Cardiac fibroblast (primary cell): ENCODE data around the gene PIP4K2C.
"Not testable (repeated sequence)": the region's sequence is repeated elsewhere in the genome, so short reads cannot be mapped to it uniquely, and the experiment has no call there.

Source experiments
- DNase-seq, 2 donors: peaks; one replicate each; pipeline versions ENCODE4 v3.0.0 to v3.0.0-alpha.2; 2010; ENCODE audit warnings: low read depth in 2 of 2
- H3K4me3 ChIP-seq, 2 donors: replicated peaks in 1 of 2; 1 replicate in 1 of 2; 2 replicates in 1 of 2; pipeline ENCODE4 v1.5.1; 2011; ENCODE audit warnings: low read depth in 2 of 2, low read length in 2 of 2, mild to moderate bottlenecking in 2 of 2, moderate library complexity in 1 of 2
- TF ChIP-seq, protein P1 (sequence below): IDR thresholded peaks from one replicate; pipeline ENCODE4 v1.5.1; 2011; ENCODE audit warnings: low read depth, mild to moderate bottlenecking, low read length, inconsistent platforms

Gene PIP4K2C

DNA sequence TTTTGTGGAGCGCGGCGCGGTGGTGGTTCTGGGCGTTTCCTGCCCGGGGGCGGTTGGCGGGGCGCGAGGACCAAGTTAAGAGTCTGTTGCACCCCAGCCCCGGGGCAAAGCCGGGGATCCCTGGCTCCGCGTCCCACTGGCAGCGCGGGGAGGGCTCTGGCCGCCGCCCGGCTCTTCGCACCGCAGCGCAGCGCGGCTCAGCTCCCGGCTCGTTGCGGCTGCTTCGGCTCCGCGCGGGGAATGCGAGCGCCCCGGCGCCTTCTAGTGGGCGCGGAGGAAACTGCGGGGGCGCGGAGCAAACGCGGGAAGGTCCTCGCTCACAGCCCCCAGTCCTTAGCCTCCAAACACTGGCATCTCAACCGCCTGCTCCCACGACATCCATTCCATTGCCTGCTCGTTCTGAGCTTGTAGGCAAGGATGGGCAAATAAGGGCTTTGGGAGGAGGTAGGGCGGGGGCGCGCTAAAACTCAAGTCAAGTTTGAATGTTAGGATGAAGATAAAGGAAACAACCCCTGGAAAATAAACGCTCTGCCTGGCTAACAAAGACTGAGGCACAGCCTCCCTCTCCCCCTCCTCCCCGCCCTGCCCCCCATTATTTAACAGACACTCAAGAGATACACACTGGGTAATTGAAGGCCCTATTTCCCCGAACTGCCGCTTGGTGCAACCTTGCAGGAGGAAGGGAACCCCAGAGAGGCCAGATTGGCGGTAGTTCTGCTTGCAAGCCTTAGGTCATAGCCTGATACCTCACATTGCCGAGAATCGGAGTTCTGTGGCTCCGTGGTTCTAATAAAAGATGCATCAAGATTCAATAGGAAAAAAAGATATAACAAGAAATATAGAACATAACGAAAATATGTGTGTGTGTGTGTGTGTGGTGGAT lies 42.2 kb downstream of the PIP4K2C start, which contains the start of gene B4GALNT1:
TSS of gene B4GALNT1 (minus strand) at position 244 of the 883 bp plus-strand sequence. CDS start 1,069 bp downstream, outside the sequence.
- H3K4me3 ChIP-seq: peak within 1 kb of the TSS; percentile 51 to 59
- DNase-seq: peak; percentile 56 to 61
- TF ChIP-seq, protein P1, sequence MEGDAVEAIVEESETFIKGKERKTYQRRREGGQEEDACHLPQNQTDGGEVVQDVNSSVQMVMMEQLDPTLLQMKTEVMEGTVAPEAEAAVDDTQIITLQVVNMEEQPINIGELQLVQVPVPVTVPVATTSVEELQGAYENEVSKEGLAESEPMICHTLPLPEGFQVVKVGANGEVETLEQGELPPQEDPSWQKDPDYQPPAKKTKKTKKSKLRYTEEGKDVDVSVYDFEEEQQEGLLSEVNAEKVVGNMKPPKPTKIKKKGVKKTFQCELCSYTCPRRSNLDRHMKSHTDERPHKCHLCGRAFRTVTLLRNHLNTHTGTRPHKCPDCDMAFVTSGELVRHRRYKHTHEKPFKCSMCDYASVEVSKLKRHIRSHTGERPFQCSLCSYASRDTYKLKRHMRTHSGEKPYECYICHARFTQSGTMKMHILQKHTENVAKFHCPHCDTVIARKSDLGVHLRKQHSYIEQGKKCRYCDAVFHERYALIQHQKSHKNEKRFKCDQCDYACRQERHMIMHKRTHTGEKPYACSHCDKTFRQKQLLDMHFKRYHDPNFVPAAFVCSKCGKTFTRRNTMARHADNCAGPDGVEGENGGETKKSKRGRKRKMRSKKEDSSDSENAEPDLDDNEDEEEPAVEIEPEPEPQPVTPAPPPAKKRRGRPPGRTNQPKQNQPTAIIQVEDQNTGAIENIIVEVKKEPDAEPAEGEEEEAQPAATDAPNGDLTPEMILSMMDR: peak; percentile 85

DNA sequence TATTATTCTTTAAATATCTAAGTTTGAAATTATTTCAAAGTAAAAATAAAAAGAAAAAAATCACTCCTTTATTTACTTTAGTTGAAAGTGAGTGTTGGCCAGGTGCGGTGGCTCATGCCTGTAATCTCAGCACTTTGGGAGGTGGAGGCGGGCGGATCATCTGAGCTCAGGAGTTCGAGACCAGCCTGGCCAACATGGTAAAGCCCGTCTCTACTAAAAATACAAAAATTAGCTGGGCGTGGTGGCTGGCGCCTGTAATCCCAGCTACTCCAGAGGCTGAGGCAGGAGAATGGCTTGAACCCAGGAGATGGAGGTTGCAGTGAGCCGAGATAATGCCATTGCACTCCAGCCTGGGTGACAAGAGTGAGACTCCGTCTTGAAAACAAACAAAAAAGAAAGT lies 45.7 kb downstream of the PIP4K2C start:
- H3K4me3 ChIP-seq, DNase-seq: not testable (repeated sequence)

DNA sequence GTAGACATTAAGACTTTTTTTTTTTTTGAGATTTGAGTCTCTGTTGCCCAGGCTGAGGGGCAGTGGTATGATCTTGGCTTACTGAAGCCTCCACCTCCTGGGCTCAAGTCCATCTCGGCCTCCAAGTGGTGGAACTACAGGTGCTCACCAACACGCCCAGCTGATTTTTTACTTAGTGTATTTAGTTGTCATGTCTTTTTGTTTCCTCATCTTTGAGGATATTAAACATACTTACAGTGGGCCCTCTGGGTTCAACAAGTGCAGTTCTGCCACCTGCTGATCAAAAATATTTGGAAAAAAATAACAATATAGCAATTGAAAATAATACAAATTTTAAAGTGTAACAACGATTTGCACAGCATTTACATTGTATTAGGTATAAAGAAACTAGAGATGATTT lies 46.4 kb downstream of the PIP4K2C start:
- TF ChIP-seq, protein P1: peak; percentile 4
- no peak overlapping the region for H3K4me3 ChIP-seq
- DNase-seq: no peak

DNA sequence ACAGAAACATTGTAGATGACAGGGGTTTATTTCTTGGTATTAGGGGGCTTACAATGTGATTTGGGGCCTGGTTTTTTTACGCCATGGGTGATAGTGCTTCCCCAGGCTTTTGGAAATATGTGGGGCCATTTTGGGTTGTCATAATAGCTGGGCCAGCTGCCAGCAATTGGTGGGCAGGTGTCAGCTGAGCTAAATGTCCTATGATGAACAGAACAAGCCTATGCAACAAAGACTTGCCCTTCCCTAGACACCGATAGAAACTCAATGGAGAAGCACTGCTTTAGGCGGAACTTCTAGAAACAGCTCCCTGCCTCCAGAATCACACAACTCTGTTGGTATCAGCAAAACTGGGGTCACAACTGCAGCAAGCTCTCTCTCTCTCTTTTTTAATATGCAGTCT lies 47.1 kb downstream of the PIP4K2C start:
- TF ChIP-seq, protein P1: no peak
- DNase-seq: no peak
- no peak overlapping the region for H3K4me3 ChIP-seq

DNA sequence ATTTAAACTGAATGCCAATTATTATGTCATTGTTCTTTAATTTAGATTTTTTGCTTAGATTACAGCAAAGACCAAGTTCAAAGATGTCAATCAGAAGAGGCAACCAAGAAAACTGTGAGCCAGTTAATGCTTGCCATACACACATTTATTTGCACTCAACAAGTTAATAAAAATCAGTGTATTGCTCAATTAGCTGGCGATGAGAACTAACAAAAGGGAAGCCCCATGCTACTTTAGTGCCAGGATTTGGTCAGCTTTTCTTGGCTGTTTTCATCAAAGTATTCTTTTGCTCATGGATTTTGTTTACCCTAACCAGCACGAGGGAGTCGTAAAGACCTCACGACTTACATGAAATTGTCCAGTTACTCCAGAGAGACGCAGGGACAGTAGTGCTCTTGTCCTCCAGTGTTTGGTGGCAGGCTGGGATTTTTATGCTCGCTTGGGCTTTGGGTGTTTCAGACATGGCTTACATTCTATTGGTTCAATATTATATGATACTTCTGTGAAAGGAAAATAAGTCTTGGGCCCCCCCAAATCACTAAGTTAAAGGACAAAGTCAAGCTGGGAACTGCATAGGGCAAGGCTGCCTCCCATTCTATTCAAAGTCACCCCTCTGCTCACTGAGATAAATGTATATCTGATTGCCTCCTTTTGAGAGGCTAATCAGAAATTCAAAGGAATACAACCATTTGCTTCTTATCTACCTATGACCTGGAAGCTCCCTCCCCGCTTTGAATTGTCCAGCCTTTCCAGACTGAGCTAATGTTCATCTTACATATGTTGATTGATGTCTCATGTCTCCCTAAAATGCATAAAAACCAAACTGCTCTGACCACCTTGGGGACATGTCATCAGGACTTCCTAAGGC lies 49.4 kb downstream of the PIP4K2C start:
- no peak for DNase-seq
- H3K4me3 ChIP-seq: no peak overlapping the region
- TF ChIP-seq, protein P1: no peak

DNA sequence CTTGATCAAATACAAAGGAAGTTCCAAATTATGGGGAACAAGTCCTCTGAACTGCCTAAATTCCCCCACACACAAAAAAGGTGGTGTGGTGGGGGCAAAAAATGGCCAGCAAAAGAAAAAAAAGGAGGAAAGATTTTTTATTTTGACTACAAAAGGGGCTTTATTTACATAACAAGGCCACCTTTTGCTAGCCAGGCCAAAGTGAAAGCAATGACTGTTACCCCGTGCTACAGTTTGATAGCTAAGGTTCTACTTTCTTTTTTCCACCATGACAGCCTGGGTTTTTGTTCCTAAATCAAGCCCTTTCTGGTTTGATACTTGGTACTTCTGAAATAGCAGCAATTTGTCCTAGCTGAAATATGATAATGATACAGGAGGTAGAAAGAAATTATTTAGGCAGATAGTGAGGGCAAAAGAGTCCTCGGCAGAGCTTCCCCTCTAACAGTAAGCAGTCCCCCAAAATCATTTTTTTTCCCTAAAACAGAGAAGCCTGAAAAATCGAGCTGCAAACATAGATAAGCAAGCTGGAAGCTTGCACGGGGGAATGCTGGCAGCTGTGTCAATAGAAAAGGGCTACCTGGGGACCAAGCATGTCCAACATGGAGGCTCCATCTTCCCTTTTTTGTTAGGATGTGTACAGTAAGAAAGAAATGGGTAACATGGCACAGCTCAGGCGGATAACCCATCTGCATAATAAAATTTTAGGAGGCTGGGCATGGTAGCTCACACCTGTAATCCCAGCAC lies 50.9 kb downstream of the PIP4K2C start:
- TF ChIP-seq, protein P1: no peak
- no peak overlapping the region for H3K4me3 ChIP-seq
- no peak for DNase-seq

DNA sequence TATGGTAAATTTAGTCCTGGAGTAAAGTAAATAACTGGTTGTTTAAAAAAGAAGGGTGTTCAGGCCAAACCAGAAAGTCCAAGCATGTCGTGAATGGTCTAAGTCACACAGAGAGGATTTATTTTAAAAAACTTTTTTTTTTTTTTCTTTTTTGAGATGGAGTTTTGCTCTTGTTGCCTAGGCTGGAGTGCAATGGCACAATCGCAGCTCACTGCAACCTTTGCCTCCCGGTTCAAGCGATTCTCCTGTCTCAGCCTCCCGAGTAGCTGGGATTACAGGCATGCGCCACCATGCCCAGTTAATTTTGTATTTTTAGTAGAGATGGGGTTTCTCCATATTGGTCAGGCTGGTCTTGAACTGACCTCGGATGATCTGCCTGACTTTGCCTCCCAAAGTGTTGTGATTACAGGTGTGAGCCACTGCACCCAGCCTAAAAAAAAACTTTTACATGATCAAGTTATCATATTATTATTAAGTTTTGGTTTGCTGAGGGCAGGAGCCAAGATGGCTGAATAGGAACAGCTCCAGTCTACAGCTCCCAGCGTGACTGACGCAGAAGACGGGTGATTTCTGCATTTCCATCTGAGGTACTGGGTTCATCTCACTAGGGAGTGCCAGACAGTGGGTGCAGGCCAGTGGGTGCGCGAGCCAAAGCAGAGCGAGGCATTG lies 55.1 kb downstream of the PIP4K2C start:
- not testable (repeated sequence) for H3K4me3 ChIP-seq
- DNase-seq: peak in 1 of 2 donors; percentile 48

DNA sequence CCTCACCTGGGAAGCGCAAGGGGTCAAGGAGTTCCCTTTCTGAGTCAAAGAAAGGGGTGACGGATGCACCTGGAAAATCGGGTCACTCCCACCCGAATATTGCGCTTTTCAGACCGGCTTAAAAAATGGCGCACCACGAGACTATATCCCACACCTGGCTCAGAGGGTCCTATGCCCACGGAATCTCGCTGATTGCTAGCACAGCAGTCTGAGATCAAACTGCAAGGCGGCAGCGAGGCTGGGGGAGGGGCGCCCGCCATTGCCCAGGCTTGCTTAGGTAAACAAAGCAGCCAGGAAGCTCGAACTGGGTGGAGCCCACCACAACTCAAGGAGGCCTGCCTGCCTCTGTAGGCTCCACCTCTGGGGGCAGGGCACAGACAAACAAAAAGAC lies 55.7 kb downstream of the PIP4K2C start:
- H3K4me3 ChIP-seq, DNase-seq: not testable (repeated sequence)
